Mesenteric fat pad (tissue), 1 donor: ENCODE measurements around the gene RALGAPA1. TPM values are rescaled to one million over a fixed set of nuclear protein-coding genes. Genes with fewer than 3 reads are reported as not detected.
A peak's percentile ranks its signal among the peaks of the same experiment; 100 is the strongest.
"Not testable (repeated sequence)": the region's sequence is repeated elsewhere in the genome, so short reads cannot be mapped to it uniquely, and the experiment has no call there.

Experiments used
- DNase-seq: peaks from one replicate; pipeline ENCODE4 v3.0.0-alpha.2; 2020; ENCODE audit warnings: low spot score
- long read RNA-seq: library from polyadenylated mRNA; unstranded; transcript quantifications from one replicate; pipeline ENCODE4 v2.0.0, GENCODE V29; 2020
- total RNA-seq: library from RNA; stranded (reverse); fragmentation: NEBNext Ultra II Directional; extraction: Animal tissue kit (Norgen Biotek cat#: 25700); gene quantifications from one replicate; pipeline ENCODE4 v1.2.1, GENCODE V29; 2021
- donor health status: DM: yes; HTN: yes; CAD: no.

RALGAPA1 gene
- 50.7 TPM for total RNA-seq
- long read RNA-seq, partial matches to known transcripts = 15 of 21 reads
- long read RNA-seq, other reads (novel, unspliced or antisense) = 6 of 21 reads

DNA sequence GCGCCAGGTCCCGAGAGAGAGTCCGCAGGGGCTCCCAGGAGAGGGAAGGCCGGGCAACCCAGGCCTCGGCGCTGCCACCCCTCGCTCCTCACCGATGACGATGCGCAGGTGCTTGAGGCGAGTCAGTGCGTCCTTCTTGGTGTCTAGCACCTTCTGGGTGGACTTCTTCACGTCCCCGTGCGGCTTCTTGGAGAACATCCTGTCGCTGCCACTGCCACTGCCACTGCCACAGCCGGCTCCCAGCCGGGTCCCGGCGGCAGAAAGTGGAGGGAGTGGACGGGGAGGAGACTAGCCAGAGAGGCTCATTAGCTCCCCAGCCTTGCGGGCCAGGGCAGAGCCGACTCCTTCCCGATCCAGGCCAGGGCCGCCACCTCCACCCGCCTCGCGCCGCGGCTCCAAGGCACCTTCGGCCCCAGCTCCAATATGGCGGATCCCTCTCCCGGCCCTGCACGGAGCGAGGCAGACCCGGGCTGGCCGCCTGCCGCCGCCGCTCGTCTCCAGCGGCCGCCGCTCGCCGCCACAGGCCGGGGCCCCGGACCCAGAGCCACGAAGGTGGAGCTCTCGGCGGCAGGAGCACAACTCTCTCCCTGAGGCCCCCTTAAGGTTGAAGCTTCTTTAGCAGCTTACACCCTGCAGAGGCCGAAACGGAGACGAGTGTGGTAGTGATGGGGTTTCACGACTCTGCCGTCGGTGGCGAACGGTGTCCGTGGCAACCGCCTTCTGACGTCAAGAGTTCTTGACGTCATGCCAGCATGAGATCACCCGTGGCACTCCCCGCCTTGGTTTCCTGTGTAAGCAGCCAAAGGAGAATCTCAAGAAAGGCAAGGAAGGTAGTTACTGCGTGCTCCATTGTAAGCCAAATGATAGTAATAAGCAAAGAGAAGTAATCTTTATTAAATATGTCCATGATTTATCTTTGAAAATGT lies at the start of gene RALGAPA1:
TSS of gene RALGAPA1 (minus strand) at position 658 of the 926 bp plus-strand sequence. CDS start at position 198, 460 bp downstream.
- peak; percentile 96 for DNase-seq

DNA sequence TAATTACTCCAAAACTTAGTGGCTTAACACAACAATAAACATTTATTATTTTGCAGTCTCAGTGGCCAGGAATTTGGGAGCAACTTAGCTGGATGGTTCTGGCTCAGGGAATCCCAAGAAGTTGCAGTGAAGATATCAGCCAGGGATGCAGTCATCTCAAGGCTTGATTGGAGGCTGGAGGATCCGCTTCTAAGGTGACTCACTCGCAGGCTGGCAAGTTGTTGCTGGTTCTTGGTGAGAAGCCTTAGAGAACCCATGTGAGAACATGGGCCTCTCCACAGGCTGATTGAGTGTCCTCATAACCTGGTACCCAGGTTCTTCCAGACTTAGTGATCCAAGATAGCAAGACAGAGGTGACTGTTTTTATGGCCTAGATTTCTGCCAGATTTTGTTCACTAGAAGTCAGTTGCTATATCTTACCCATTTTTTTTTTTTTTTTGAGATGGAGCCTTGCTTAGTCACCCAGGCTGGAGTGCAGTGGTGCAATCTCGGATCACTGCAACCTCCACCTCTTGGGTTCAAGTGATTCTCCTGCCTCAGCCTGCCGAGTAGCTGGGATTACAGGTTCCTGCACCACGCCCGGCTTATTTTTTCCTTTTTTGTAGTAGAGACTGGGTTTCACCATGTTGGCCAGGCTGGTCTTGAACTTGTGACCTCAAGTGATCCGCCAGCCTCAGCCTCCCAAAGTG lies 49.6 kb upstream of the RALGAPA1 start:
- DNase-seq = no peak

DNA sequence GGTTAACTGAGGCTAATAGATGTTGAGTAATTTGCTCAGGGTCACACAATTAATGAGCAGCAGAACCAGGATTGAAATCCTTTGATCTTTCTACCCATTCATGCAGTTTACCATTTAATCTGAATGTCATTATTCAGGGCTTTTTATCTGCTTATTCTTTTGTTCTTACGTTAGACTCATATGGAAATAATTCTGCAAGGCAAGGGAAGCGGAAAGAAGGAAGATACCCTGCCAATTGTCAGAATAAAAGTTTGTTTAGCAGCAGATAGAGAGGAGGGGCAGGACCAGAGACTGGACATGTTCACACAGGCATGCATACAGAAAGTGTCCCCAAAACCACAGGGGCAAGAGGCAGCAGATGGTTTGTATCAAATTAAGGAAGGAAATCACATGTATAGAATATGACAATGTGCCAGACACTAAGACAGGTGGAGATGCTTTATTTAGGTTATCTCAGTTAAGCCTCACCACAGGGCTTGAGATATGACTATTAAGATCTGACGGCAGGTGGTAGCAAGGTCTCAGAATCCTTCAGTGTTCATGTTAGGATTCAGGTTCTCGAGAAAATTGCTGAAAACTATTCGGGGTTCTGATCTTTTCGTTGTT lies 46.9 kb upstream of the RALGAPA1 start:
- no peak for DNase-seq

DNA sequence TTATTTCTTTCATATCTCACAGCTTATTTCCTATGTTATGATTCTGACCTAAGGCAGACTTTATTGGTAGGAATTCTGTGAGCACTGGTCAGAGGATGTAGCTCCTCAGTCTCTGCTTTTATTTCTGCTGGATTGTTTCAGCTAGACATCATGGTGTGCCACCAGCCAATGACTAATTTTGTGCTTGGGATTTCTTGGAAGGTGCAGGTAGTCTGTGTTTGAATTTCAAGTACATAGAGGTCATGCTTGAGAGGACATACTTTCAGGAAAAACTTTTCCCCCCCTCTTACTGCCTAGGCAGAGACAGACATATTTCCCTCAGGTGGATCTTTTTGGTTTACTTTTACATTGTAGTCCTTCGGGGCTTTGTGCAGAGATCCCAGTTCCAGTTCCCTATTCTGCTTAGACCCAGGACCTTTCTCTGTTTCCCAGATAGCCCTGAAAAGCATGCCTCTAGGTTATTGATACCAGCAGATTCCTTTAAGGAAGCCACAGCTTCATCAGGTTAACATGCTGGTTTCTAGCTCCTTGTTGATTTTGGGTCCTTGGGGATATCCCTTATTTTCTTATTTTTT lies 45.7 kb upstream of the RALGAPA1 start:
- DNase-seq = no peak

DNA sequence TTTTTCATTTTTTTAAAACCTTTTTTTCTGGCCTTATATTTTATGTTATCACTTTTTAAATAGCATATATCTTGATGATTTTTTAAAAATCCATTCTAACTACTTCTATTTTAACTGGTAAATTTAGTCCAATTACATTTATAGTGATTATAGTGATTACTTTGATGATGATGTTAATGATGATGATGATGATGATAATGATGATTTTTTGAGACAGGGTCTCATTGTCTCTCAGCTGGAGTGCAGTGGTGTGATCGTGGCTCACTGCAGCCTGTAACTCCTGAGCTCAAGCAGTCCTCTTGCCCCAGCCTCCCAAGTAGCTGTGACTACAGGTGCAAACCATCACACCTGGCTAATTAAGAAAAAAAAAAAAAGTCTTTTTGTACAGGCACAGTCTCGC lies 44.1 kb upstream of the RALGAPA1 start:
- no peak for DNase-seq

DNA sequence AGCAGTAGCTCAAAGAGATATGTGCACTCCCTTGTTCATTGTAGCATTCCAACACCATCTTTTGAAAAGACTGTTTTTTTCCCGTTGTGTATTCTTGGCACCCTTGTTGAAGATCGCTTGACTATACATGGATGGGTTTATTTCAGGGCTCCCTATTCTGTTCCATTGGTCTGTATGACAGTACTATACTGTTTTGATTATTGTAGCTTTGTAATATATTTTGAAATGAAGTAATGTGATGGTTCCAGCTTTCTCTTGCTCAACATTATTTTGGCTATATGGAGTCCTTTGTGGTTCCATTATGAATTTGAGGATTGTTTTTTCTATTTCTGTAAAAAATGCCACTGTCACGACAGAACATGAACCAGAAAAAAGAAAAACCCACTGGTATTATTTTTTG lies 42.7 kb upstream of the RALGAPA1 start:
- DNase-seq = no peak

DNA sequence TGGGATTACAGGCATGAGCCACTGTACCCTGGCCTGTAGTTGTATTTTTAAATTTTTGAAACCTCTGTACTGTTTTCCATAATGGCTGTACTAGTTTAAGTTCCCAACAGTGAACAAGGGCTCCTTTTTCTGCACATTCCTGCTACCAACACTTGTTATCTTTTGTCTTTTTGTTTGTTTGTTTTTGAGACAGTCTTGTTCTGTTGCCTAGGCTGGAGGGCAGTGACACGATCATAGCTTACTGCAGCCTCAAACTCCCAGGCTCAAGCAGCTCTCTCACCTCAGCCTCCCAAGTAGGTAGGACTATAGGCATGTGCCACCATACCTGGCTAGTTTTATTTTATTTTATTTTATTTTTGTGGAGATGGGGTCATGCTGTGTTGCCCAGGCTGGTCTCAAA lies 40.0 kb upstream of the RALGAPA1 start:
- DNase-seq = no peak

DNA sequence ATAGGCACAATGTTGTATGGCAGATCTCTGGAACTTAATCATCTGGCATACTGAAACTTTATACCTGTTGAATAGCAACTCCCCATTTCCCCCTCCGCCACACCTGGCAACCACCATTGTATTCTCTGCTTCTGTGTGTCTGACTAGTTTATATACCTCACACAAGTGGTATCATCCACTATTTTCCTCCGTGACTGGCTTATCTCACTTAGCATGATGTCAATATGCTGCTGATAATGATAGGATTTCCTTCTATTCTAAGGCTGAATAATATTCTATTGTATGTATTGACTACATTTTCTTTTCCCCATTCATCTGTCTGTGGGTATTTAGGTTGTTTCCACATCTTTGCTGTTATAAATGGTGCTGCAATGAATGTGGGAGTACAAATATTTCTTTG lies 38.5 kb upstream of the RALGAPA1 start:
- no peak for DNase-seq

DNA sequence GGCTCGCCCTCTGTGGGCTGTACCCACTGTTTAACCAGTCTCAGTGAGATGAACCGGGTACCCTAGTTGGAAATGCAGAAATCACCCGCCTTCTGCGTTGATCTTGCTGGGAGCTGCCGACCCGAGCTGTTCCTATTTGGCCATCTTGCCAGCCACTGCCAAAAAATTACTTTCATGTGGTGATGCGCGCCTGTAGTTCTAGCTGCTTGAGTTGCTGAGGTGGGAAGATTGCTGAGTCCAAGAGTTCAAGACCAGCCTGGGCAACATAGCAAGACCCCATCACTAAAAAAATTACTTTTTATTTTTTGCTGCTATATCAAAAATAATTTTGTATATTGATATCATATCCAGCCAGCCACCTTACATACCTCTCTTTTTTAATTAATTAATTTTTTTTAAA lies 35.4 kb upstream of the RALGAPA1 start:
- DNase-seq = no peak

DNA sequence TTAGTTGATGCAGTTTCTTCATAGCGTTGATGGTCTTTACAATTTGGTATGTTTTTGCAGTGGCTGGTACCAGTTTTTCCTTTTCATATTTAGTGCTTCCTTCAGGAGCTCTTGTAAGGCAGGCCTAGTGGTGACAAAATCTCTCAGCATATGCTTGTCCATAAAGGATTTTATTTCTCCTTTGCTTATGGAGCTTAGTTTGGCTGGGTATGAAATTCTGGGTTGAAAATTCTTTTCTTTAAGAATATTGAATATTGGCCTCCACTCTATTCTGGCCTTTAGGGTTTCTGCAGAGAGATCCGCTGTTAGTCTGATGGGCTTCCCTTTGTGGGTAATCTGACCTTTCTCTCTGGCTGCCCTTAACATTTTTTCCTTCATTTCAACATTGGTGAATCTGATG lies 33.1 kb upstream of the RALGAPA1 start:
- not testable (repeated sequence) for DNase-seq

DNA sequence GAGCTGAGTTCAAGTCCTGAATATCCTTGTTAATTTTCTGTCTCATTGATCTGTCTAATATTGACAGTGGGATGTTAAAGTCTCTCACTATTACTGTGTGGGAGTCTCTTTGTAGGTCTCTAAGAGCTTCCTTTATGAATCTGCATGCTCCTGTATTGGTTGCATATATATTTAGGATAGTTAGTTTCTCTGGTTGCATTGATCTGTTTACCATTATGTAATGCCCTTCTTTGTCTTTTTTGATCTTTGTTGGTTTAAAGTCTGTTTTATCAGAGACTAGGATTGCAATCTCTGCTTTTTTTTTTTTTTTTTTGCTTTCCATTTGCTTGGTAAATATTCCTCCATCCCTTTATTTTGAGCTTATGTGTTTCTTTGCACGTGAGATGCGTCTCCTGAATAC lies 32.6 kb upstream of the RALGAPA1 start:
- DNase-seq = not testable (repeated sequence)

DNA sequence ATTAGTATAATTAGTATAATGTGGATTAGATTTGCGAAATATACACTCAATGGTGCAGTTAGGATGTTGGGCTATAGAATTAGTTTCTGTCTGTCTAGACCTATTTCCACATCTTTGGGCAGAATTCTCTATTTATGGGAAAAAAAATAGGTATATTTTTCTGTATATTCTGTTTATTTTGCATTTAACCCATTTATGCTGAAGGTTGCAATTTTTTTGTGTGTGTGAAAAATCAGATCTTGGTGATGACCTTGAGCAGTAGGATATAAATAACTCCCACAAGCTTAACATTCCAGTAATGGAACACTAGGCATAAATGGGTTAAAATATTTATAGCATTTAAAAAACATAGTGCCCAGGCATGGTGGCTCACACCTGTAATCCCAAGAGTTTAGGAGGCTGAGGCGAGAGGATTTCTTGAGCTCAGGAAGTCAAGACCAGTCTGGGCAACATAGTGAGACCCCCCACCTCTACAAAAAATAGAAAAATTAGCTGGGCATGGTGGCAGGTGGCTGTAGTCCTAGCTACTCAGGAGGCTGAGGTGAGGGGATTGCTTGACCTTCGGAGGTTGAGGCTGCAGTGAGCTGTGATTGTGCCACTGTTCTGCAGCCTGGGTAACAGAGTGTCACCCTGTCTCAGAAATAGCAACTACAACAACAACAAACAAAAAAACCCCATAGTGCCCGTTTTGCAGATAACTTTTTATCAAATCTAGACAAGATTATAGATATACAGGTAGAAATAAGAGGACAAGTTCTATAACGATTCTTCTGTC lies 26.3 kb upstream of the RALGAPA1 start:
- no peak for DNase-seq

DNA sequence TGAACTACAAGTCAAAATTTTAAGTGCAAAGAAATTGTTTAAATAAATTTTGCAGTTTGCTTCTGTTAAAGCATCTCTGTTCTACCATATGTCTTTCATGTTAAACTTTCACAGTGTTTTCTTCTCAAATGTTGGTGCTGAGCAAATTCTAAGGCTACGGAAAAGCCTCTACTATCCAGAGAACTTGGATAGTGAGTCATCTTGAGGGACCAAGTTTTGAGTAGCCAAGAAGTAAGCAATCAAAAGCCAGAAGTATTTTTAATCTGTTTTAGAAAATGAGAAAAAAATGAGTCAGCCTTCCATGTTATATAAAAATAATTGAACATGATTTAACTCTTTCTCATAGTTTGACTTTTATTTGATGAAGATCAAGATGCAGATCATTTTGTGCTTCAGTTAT lies 20.4 kb upstream of the RALGAPA1 start:
- DNase-seq = no peak

DNA sequence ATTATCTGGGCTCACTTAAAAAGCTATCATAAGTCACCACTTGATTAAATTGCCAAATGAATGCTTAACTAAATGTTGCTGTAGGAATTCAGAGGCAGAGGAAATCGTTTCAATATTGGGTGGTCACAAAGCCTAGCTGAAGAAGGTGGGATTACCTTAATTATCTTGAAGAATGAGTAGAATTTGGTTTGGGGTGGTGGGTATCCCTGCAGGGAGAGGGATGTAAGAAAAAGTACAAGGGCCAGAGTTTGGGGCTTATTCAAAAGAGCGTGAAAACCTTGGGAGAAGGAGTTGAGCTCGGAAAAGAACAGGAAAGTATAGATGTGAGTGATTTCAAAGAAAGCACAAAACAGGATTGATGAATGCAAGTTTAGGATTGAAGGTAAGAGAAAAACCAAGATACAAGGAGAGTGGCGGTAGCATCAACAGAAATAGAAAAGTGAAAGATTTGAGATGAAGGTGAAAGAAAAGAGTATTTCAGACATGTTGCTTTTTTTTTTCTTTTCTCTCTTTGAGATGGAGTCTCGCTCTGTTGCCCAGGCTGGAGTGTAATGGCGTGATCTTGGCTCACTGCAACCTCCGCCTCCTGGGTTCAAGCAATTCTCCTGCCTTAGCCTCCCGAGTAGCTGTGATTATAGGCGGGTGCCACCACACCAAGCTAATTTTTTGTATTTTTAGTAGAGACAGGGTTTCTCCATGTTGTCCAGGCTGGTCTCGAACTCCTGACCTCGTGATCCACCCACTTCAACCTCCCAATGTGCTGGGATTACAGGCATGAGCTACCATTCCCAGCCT lies 18.8 kb upstream of the RALGAPA1 start:
- no peak for DNase-seq

DNA sequence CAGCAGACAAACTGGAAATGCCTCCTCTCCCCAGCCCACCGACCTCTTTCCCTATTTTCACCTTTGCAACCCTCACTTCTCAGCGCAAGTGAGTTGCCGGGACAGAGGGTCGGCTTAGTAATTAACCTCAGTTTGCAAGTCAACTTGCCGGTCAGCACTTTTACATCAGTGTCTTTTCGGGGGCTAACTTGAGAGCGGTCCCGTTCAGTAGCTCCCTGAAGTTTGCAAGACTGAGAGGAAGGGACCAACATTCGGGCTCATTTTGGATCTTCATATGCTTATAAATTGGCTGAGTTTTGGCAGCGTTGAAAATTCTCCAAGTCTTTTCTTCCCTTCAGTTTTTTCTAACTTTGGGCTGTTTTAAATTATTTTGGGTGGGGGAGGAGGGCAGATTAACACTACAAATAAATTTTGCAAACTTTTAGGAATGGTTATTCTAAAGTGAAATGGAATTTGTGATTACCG lies 17.9 kb upstream of the RALGAPA1 start:
- DNase-seq = no peak

DNA sequence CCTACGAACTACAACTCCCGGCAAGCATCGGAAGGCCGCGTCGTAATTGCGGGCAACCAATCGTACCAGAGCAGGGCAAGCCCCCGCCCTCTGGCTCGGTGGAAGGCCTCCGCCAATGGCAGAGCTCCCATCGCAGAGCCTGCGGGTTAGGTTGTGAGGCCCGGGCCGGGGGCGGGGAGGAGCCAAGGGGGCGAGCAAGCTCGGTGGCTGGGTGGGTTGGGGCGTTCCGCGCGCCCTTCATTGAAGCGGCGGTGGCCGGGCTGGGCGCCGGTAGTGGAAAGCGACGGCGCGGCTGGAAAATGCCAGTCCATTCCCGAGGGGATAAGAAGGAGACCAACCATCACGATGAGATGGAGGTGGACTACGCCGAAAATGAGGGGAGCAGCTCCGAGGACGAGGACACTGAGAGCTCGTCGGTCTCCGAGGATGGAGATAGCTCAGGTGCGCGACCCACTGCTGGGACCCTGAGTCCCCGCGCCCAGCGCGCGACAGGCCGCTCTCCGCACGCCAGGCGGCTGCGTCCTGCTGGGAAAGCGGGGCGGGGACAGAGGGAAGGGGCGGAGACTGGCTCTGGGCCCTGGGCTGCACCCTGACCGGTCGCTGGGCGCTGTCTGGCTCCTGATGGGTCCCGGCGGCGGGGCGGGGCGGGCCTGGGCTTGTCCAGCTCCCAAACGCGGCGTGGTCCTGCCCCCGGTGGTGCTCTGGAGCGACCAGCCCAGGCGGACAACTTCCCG lies 17.3 kb upstream of the RALGAPA1 start, which contains the start of gene BRMS1L:
TSS of gene BRMS1L (plus strand) at position 121 of the 734 bp plus-strand sequence. CDS start at position 300, 179 bp downstream.
- peak; percentile 99 for DNase-seq

DNA sequence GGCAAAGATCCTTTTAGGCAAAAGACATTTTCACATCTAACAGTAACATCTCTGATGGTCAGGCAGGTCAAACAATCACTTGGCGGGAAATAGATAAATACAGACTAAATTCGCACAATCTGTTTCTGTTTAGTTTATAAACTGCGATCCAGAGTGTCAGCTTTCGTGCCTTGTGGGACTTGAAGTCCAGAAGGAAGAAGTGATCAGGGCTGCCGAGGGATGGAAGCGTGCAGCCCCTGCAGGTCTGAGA lies 16.8 kb upstream of the RALGAPA1 start:
- DNase-seq = no peak

DNA sequence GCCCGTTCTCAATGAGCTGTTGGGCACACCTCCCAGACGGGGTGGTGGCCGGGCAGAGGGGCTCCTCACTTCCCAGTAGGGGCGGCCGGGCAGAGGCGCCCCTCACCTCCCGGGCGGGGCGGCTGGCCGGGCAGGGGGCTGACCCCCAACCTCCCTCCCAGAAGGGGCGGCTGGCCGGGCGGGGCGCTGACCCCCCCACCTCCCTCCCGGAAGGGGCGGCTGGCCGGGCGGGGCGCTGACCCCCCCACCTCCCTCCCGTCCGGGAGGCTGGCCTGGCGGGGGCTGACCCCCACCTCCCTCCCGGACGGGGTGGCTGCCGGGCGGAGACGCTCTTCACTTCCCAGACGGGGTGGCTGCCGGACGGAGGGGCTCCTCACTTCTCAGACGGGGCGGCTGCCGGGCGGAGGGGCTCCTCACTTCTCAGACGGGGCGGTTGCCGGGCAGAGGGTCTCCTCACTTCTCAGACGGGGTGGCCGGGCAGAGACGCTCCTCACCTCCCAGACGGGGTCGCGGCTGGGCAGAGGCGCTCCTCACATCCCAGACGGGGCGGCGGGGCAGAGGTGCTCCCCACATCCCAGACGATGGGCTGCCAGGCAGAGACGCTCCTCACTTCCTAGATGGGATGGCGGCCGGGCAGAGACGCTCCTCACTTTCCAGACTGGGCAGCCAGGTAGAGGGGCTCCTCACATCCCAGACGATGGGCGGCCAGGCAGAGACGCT lies 15.5 kb upstream of the RALGAPA1 start:
- DNase-seq = not testable (repeated sequence)

DNA sequence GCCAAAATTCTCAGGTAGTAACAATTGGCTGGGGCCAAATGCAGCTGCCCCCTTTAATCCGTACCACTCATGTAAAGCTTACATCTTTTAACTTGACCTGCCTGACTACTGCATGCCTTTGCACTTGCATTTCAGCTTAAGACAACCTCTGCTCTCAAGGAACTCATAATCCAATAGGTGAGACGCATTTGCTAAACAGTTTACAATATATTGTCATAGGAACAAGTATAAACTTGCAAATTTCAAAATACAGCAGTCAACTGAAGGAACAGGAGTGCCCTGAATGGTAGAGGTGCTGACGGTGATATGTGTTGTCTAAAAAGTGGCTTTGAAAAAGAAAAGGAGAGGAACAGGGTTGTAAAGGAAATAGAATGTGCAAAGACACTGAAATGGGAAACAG lies 13.4 kb upstream of the RALGAPA1 start:
- DNase-seq = no peak
